GM12874 (cell line): ENCODE data around the gene STX17.

Source experiments
- TF ChIP-seq, protein P1 (sequence below): IDR thresholded peaks from 2 replicates; pipeline ENCODE4 v1.5.1; 2011; ENCODE audit warnings: low read depth, mild to moderate bottlenecking, control low read depth, low read length, moderate library complexity; ENCODE audit not compliant: insufficient read depth

The STX17 gene

DNA sequence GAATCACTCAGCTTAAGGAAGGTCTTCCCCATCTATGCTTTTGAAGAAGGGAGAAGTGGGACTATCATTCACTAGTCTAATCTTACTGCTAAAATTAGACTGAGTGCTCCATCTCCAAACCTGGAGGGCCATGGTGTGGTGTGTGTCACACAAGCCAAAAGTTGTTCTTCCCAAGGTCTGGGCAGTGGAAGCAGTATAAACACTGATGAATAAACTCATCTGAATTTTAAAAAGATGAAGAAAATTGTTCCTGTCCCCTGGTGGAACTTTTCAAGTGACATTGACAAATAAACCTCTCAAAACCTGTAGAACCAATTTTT lies 16.2 kb downstream of the STX17 start:
- TF ChIP-seq, protein P1, sequence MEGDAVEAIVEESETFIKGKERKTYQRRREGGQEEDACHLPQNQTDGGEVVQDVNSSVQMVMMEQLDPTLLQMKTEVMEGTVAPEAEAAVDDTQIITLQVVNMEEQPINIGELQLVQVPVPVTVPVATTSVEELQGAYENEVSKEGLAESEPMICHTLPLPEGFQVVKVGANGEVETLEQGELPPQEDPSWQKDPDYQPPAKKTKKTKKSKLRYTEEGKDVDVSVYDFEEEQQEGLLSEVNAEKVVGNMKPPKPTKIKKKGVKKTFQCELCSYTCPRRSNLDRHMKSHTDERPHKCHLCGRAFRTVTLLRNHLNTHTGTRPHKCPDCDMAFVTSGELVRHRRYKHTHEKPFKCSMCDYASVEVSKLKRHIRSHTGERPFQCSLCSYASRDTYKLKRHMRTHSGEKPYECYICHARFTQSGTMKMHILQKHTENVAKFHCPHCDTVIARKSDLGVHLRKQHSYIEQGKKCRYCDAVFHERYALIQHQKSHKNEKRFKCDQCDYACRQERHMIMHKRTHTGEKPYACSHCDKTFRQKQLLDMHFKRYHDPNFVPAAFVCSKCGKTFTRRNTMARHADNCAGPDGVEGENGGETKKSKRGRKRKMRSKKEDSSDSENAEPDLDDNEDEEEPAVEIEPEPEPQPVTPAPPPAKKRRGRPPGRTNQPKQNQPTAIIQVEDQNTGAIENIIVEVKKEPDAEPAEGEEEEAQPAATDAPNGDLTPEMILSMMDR, result no peak

DNA sequence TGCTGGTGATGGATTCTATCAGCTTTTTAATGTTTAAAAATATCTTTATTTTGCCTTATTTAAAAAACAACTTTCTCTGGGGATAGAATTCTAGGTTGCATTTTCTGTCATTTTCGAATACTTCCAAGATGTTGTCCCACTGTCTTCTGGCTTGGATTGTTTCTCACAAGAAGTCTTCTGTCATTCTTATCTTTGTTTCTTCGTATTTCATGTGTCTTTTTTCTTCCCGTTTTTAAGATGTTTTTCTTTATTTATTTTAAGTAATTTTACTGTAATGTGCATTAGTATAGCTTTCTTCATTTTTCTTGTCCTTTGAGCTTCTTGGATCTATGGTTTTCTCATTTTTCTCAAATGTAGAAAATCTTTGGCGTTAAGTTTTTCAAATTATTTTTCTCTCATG lies 19.1 kb downstream of the STX17 start:
- TF ChIP-seq, protein P1, result no peak

DNA sequence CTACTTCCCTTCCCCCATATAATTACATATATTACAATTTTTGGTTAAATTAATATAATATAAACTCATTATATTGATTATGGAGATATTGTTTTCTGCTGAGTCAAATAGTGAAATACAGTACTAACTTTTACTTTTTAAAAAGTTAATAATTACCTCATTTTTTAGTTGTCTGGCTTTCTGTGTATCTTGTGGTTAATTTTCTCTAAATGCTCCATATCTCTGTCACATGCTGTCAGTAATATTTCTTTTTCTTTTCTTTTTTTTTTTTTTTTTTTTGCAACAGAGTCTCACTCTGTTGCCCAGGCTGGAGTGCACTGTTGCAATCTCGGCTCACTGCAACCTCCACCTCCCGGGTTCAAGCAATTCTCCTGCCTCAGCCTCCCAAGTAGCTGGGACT lies 23.2 kb downstream of the STX17 start:
- TF ChIP-seq, protein P1, result no peak

DNA sequence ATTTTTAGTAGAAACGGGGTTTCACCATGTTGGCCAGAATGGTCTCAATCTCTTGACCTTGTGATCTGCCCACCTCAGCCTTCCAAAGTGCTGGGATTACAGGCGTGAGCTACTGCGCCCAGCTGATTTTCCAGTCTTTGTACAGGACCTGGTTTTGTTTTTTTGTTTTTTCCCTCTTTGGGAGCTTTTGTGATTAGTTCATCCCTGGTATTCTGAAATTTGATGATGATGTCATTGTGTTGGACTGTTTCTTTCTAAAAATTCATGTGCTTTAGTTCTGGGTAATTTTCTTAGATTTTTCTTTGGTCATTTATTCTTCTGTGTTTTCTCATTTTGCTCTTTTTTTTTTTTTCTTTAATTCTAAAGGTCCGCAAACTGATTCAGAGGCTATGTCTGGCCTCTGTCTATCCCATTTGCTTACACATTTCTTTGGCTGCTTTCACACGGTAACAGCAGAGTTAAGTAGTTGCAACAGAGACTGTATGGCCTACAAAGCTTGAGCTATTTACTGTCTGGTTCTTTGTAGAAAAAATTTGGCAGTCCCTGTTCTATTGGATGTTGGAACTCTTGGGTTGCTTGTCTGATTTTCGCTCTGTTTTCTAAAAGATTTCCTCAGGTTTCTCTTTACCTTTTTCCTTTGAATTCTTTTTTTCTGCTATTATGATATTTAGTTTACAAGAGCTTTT lies 24.8 kb downstream of the STX17 start:
- TF ChIP-seq, protein P1, result no peak

DNA sequence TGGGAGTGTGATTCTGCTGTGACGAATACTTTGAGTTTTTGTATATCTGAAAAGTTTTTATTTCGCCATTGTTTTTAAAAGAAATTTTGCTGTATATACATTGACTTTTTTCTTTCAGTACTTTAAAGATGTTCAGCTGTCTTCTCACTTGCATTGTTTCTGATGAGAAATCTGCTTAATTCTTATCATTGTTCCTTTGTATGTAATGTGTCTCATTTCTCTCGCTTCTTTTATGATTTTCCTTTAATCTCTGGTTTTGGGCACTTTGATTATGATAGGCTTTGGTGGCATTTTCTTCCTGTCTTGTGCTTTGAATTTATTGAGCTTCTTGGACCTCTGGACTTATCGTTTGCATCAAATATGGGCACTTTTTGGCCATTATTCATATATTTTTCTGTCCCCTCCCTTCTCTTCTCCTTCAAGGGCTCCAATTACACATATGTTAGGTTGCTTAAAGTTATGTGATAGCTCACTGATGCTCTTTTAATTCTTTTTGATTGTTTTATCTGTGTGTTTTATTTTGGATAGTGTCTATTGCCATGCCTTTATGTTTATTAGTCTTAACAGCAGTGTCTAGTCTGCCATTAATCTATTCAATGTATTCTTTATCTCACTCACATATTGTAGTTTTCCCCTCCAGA lies 30.6 kb downstream of the STX17 start:
- TF ChIP-seq, protein P1, result no peak

DNA sequence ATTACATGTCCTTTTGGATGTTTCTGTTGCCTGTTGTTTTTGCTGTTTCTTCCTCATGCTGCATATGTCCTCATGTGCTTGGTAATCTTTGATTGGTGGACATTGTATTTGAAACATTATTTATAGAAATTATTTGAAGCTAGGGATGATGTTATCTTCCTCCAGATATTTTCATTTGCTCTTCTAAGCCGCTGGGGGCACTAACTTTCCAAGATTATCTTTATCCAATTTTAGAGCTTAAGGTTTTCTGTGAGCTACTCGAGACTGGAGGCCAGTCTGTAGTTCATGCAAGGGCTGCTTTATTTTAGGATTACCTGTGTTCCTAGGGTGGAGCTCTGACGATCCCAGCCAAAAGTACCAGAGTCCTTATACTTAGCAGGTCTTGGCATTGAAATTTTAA lies 40.9 kb downstream of the STX17 start:
- TF ChIP-seq, protein P1, result no peak

DNA sequence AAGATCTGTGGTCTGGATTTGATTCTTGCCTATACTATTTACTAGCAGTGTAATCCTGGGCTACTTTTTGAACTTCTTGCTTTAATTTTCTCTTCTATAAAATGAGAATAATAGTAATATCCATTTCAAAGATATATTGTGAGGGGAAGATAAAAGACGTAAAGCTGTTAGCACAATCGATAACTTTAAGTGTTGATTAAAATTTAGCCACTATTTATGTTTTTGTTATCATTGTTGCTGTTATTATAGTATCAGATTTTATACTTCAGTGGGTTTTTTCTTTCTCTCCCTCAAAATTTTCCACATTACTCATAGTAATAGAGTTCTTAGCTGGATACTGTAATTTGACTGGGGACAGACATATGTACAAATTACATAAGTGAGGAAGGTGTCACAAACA lies 42.0 kb downstream of the STX17 start:
- TF ChIP-seq, protein P1, result no peak
